Panc1 (cell line): Measurements from ENCODE around the gene ZNF236. TPM values are rescaled to one million over a fixed set of nuclear protein-coding genes. Genes with fewer than 3 reads are reported as not detected.
"Not testable (repeated sequence)": the region's sequence is repeated elsewhere in the genome, so short reads cannot be mapped to it uniquely, and the experiment has no call there.

Experiments
- ATAC-seq: fragments of 200-7000 bp; cut with Tn5 transposase; 2 replicates; pipeline ENCODE4 v1.9.1; 2020; ENCODE audit warnings: mild to moderate bottlenecking, moderate library complexity
- BruUV-seq: library from RNA; stranded (reverse); fragments of 400-500 nt; replicated peaks from 2 replicates; lab custom pipeline; 2021; lab: Mats Ljungman, UMichigan
- CTCF ChIA-PET: fragments of 300-600 bp; sonication (Branson Sonifier 250); formaldehyde crosslinking; loops from one replicate; lab custom pipeline; 2022; ENCODE audit warnings: antibody characterized with exemption; lab: Charles Lee
- POLR2A ChIA-PET: fragments of 300-600 bp; sonication (Branson Sonifier 250); formaldehyde crosslinking; loops from one replicate; lab custom pipeline; 2022; ENCODE audit warnings: antibody characterized with exemption; lab: Charles Lee
- DNase-seq: peaks from one replicate; pipeline ENCODE4 v3.0.0-alpha.2; 2010; ENCODE audit warnings: low read depth, low spot score
- H3K27ac ChIP-seq: 2 replicates; pipeline ENCODE4 v1.5.1; 2011; ENCODE audit warnings: mild to moderate bottlenecking, low read length, inconsistent platforms
- H3K27me3 ChIP-seq: fragments of 200-500 bp; sonication (Bioruptor generic); 2 replicates; pipeline ENCODE4 v1.6.0; 2014; ENCODE audit warnings: low read length, inconsistent platforms; ENCODE audit not compliant: control insufficient read depth, insufficient read depth
- H3K36me3 ChIP-seq: fragments of 200-500 bp; sonication (Bioruptor generic); 2 replicates; pipeline ENCODE4 v1.5.1; 2014; ENCODE audit warnings: inconsistent platforms, mild to moderate bottlenecking, low read length, moderate library complexity; ENCODE audit not compliant: control insufficient read depth, insufficient read depth
- H3K4me1 ChIP-seq: 2 replicates; pipeline ENCODE4 v1.5.1; 2011; ENCODE audit warnings: inconsistent platforms, mild to moderate bottlenecking, low read length, moderate library complexity; ENCODE audit not compliant: control insufficient read depth, insufficient read depth
- H3K4me3 ChIP-seq, 2 experiments: 2 replicates each; pipeline ENCODE4 v1.5.1; 2011 to 2012; ENCODE audit warnings: low read depth in 2 of 2, low read length in 2 of 2, mild to moderate bottlenecking in 2 of 2, inconsistent platforms in 1 of 2, moderate library complexity in 1 of 2
- H3K9me3 ChIP-seq: fragments of 200-500 bp; sonication (Bioruptor generic); 2 replicates; pipeline ENCODE4 v1.5.1; 2014; ENCODE audit warnings: low read depth, mild to moderate bottlenecking, inconsistent platforms, low read length, moderate library complexity; ENCODE audit not compliant: control insufficient read depth, insufficient read depth
- CTCF ChIP-seq: fragments of 450-650 bp; IDR thresholded peaks from 2 replicates; pipeline ENCODE4 v1.5.1; 2017; ENCODE audit warnings: mild to moderate bottlenecking
- POLR2AphosphoS5 ChIP-seq: IDR thresholded peaks from 2 replicates; pipeline ENCODE4 v1.6.1; 2012; ENCODE audit warnings: mild to moderate bottlenecking, low read depth, low read length, moderate library complexity
- REST ChIP-seq, 2 experiments: IDR thresholded peaks; 2 replicates each; pipeline ENCODE4 v1.6.1; 2011 to 2012; ENCODE audit warnings: low read depth in 2 of 2, control low read depth in 1 of 2, low read length in 1 of 2, mild to moderate bottlenecking in 1 of 2, moderate library complexity in 1 of 2; ENCODE audit not compliant: insufficient read depth in 1 of 2
- SIN3A ChIP-seq: IDR thresholded peaks from 2 replicates; pipeline ENCODE4 v1.6.1; 2012; ENCODE audit warnings: low read depth, mild to moderate bottlenecking, low read length, moderate library complexity, borderline replicate concordance; ENCODE audit not compliant: insufficient read depth
- TCF7L2 ChIP-seq: IDR thresholded peaks from 2 replicates; pipeline ENCODE4 v1.6.1; 2011; ENCODE audit warnings: mild to moderate bottlenecking, low read depth, low read length, inconsistent platforms
- in situ Hi-C: cut with HindIII; loops from 2 replicates; pipeline ENCODE4 v1.10.0; 2016; ENCODE audit warnings: low sequenced_read_pairs, low pct_unique_long_range_greater_than_20kb
- intact Hi-C: fragments of 100-400 bp; cut with micrococcal nuclease; formaldehyde crosslinking; loops from one replicate; pipeline ENCODE4 v1.10.0; 2022; ENCODE audit not compliant: unreplicated experiment
- total RNA-seq: library from RNA; stranded (reverse); gene quantifications from one replicate; pipeline ENCODE4 v1.2.1, GENCODE V29; 2021; ENCODE audit not compliant: unreplicated experiment

Gene ZNF236
- total RNA-seq, 1 experiment from 2014 or later: 32.2 TPM

GRCh38 chr18:76962851-76963250 is 140.5 kb downstream of the ZNF236 start:
- no peak for ATAC-seq

GRCh38 chr18:76963936-76964335 is 141.6 kb downstream of the ZNF236 start:
- POLR2A ChIA-PET: no interaction called here
- in situ Hi-C loops (no loop called here), intact Hi-C loops (no loop called here)
- CTCF ChIA-PET: interaction anchor here (0.6 kb wide), 1 partner anchor 752 kb away, joined by 3 read pairs; no protein-coding TSS in a partner anchor
- no peak overlapping the region for H3K4me3 ChIP-seq
- H3K9me3 ChIP-seq: no peaks in the 10 kb centered on the region
- no peaks in the 10 kb centered on the region for H3K36me3 ChIP-seq
- BruUV-seq: no TSS peak
- no peak overlapping the region for H3K27ac ChIP-seq
- no peak for ATAC-seq
- H3K4me1 ChIP-seq: no peaks in the 10 kb centered on the region
- no peak for DNase-seq
- TF ChIP-seq CTCF (no peak), TCF7L2 (no peak), REST (IDR thresholded peaks at IDR 0.05; ENCODE audit: insufficient read depth in 1 of 2, low read depth in 2 of 2, low read length in 1 of 2) (no peak), POLR2AphosphoS5 (no peak), SIN3A (no peak)
- no peaks in the 10 kb centered on the region for H3K27me3 ChIP-seq

More at GRCh38 chr18:76962851-76963250, 140.5 kb downstream of the ZNF236 start:
- Histone ChIP-seq H3K4me1 (no peaks in the 10 kb centered on the region), H3K9me3 (no peaks in the 10 kb centered on the region), H3K27me3 (no peaks in the 10 kb centered on the region), H3K36me3 (no peaks in the 10 kb centered on the region), H3K27ac (no peak overlapping the region), H3K4me3 (no peak overlapping the region)
- TF ChIP-seq SIN3A: no peak
- TF ChIP-seq REST (IDR thresholded peaks at IDR 0.05; ENCODE audit: insufficient read depth in 1 of 2, low read depth in 2 of 2, low read length in 1 of 2): no peak
- no peak for TF ChIP-seq POLR2AphosphoS5
- no peak for TF ChIP-seq TCF7L2
- TF ChIP-seq CTCF: no peak
- in situ Hi-C loops (no loop called here), intact Hi-C loops (no loop called here)
- CTCF ChIA-PET: interaction anchor here (0.5 kb wide), 1 partner anchor 95 kb away, joined by 3 read pairs; no protein-coding TSS in a partner anchor
- DNase-seq: no peak
- no TSS peak for BruUV-seq
- POLR2A ChIA-PET: no interaction called here

GRCh38 chr18:76965555-76966151 is 143.3 kb downstream of the ZNF236 start:
- H3K27ac ChIP-seq, in situ Hi-C loops, intact Hi-C loops, CTCF ChIA-PET, ATAC-seq, H3K4me1 ChIP-seq, H3K36me3 ChIP-seq, H3K27me3 ChIP-seq, H3K9me3 ChIP-seq, H3K4me3 ChIP-seq, BruUV-seq, DNase-seq: not testable (repeated sequence)
- POLR2A ChIA-PET: interaction anchor here (0.6 kb wide), 1 partner anchor 11 kb away, joined by 3 read pairs; no protein-coding TSS in a partner anchor
